ENCODE data around the gene PLP2.
A peak's percentile ranks its signal among the peaks of the same experiment; 100 is the strongest.
"Not testable (repeated sequence)": the region's sequence is repeated elsewhere in the genome, so short reads cannot be mapped to it uniquely, and the experiment has no call there.

PLP2 gene, protein sequence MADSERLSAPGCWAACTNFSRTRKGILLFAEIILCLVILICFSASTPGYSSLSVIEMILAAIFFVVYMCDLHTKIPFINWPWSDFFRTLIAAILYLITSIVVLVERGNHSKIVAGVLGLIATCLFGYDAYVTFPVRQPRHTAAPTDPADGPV

DNA sequence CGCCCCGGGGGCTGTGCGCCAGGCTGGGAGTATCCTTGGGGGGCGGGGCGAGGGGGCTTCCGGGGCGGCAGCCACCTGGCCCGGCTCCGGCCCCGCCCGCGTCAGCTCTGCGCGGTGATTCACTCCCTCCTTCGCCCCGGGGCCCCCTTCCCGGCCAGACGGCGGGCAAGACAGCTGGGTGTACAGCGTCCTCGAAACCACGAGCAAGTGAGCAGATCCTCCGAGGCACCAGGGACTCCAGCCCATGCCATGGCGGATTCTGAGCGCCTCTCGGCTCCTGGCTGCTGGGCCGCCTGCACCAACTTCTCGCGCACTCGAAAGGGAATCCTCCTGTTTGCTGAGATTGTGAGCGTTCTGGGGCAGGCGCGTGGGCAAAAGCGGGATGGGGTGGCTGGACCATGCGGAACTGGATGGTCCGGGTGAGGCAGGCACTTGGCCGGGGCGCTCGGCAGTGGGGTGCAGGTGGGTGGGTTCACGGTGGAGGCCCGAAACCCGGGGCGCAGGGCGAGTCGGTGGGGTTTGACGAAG lies at the start of gene PLP2:
PLP2 (plus strand) TSS at position 147 of the 528 bp plus-strand sequence; CDS start at position 250, 103 bp downstream.
- DNase-seq, result peak; percentile 69 to 72

DNA sequence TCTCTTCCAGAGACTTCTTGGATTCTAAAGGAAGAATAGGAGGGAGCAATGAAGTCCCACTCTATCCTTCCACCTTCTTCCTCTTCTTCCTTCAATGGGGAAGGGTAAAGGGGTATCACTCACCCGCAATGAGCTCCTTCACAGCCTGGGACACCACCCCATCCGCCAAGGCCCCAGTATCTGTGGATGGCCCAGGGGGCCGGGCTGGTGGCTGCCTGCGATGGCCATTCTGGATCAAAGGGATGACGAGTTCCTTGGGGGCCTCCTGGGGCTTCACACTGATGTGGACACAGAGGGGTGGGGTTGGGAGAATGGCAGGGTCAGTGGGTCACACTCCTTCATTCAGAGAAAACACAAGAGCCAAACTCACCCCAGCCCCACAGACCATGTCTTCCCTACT lies 49.2 kb upstream of the PLP2 start:
- no peak for DNase-seq

DNA sequence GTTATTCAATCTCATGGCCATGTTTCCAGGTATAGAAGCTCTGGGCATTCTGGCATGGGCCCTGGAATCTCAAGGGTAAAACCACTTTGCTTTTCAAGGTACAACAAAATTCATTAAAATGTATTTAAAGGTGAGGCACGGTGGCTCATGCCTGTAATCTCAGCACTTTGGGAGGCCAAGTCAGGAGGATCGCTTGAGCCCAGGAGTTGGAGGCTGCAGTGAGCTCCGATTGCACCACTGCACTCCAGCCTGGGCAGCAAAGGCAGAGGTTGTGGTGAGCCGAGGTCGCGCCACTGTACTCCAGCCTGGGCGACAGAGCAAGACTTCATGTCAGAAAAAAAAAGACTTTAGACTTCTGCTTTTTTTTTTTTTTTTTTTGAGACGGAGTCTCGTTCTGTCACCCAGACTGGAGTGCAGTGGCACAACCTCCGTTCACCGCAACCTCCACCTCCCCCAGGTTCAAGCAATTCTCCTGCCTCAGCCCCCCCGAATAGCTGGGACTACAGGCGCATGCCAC lies 43.9 kb upstream of the PLP2 start:
- peak in 1 of 2 donors; percentile 13 for DNase-seq

DNA sequence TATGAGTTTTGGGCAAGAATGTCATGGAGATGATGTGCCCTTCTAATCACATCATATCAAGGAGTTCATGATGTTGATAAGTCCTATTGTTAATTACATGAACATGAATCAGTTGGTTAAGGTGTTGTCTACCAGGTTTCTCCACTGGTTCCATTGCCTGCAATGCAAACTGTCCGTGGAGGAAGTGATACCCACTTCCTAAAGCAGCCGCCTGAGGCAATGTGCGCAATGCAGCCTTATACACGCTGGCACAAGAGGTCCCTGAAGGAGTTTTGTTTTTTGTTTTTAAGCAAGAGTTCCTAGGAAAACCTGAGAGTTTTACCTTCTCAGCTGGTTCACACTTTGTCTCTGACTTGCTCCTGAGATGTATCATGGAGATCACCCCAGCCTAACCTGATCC lies 42.3 kb upstream of the PLP2 start:
- peak in 1 of 2 donors; percentile 7 for DNase-seq

DNA sequence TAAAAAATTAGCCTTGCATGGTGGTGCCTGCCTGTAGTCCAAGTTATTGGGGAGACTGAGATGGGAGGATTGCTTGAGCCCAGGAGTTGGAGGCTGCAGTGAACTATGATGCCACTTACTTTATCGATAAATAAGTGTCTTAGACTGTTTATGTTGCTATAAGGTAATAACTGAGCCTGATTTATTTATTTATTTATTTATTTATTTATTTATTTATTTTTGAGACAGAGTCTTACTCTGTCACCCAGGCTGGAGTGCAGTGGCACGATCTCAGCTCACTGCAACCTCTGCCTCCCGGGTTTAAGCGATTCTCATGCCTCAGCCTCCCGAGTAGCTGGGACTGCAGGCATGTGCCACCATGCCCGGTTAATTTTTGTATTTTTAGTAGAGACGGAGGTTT lies 39.4 kb upstream of the PLP2 start:
- not testable (repeated sequence) for DNase-seq

DNA sequence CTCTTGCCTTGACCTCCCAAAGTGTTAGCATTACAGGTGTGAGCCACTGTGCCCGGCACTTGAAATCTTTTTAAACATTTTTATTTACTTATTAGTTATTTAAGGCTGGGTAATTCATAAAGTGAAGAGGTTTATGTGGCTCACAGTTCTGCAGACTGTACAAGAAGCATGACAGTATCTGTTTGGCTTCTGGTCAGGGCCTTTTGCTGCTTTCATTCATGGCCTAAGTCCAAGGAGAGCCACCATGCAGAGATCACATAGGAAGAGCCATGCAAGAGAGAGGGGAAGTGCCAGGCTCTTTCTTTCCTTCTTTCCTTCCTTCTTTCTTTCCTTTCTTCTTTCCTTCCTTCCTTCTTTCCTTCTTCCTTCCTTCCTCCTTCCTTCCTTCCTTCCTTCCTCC lies 37.9 kb upstream of the PLP2 start:
- no peak for DNase-seq

DNA sequence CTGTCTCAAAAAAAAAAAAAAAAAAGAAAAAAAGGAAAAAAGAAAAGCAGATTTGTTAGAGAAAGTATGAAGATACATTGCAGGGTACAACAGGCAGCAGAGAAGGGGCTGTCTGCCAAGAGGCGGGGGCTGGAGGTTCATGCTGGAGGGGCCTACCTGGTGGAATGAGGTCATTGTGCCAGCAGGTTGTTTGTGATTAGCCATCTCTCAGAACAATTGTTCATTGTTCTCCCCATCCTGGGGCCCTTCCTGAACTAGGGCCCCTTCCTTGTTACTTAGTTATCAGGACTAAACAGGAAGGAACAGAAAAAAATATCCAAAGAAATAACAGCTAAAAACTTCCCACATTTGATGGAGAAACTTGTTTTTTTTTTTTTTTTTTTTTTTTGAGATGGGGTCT lies 34.2 kb upstream of the PLP2 start:
- no peak for DNase-seq

DNA sequence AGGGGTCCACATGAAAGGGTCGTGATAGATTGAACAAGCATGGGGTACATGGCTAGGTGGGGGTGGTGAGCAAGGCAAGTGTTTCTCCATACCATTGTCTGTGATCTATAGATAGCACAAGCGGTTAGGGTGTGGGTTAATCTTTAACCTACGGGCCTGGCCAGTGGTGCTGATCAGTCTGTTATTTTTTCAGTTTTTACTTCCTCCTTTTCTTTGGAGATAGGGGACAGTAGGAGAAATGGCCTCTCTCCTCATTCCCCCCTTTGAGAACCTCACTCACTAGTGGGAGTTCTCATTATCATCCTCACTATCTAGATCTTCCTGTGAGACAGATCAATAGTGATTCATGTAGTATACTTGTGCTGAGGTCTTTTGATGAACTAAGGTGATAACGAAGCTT lies 32.0 kb upstream of the PLP2 start:
- DNase-seq, result no peak

DNA sequence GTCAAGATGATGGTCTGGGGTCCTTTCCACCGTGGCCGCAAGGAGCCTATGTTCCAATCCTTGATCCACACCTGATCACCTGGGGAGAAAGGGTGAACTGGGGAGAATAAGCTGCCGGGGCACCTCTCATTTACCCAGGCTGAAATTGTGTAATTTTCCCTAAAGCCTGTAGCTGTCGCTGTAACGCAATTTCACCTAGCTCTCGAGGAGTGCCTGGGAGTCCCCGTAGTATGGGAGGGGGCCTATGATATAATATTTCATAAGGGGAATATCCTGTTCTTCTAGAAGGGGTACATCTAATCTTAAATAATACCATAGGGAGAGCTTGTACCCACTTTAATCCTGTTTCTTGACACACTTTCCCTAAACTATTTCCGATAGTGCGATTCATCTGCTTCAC lies 29.4 kb upstream of the PLP2 start:
- DNase-seq, result peak in 1 of 2 donors; percentile 15

DNA sequence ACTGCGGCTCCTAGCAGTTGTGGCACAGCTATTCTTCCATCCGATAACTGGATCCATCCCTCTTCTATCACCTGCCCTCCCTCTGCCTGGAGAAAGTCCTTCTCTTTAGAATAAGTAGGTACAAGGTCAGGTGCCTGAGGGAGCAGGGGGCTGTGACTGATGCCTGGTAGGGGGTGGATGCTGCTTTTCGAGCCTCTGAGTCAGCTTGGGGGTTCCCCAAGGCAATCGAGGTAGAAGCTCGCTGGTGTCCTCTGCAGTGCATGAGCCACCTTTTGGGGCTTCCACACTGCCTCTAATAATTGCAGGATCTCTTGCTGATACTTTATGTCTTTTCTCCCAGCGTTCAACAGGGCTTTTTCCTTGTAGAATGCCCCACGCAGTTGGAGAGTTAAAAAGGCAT lies 28.5 kb upstream of the PLP2 start:
- DNase-seq, result not testable (repeated sequence)

DNA sequence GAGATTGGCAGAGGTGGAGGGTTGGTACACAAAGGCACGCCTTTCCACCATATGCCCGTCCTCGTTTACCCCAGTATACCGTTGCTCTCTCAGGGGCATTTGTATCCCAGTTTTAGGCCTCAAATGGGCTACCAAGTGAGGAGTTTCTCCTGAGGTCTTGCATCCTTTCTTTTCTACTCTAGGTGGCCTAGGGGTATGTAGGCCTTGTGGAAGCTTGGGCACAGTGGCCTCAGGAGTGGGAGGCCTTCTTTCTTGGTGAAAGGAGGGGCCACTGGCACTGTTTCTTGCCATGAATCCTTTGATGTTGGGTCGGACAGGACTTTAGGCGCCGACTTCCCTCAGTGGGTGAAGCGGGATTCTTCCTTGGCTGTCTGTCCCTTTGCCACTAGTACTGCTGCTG lies 24.4 kb upstream of the PLP2 start:
- no peak for DNase-seq

DNA sequence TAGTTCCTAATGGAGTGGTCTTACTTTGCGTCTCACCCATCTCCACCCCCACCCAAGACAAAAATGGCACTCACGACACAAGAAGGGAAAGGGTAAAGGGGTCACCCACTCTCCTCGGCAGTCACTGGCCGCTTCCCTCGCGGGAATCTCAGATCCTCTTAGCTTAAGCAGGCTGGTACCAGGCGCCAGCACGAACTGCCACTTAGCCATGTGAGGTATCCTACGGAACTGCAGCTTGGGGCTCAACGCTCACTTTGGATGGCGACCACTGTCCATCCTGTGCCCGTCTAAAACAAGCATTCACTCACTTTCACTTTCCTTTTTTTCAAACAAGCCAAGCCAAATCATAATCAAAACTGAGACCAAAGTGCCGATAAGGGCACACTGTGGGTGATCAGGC lies 23.8 kb upstream of the PLP2 start:
- DNase-seq, result no peak

DNA sequence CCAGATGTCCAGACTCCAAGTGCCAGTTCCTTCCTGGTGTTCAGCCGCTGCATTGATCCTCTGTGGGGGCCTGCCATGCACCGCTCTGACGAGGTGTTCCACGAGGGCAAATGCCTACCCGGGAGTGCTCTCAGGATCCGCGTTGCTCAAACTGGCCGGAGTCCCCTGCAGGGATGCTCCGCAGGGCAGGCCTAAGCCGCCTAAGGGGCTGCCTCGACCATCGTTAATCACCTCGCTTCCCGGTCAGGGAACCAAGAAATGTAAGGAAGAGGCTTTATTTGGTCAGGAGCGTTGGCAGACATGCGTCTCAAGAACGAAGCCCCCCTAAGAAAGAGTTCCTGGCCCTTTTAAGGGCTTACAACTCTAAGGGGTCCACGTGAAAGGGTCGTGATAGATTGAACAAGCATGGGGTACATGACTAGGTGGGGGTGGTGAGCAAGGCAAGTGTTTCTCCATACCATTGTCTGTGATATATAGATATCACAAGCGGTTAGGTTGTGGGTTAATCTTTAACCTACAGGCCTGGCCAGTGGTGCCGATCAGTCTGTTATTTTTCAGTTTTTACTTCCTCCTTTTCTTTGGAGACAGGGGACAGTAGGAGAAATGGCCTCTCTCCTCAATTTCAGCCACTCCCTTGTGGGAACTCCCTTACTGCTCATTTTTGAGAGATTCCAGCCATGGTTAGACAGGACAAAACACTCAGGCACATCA lies 23.2 kb upstream of the PLP2 start:
- not testable (repeated sequence) for DNase-seq

DNA sequence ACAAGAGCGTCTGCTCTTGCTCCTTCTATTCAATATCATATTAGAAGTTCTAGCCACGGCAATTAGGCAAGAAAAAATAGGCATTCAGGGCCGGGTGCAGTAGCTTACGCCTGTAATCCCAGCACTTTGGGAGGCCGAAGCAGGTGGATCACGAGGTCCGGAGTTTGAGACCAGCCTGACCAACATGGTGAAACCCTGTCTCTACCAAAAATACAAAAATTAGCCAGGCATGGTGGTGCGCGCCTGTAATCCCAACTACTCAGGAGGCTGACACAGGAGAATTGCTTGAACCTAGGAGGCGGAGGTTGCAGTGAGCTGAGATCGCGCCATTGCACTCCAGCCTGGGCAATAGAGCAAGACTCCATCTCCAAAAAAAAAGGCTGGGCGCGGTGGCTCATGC lies 22.4 kb upstream of the PLP2 start:
- DNase-seq, result not testable (repeated sequence)

DNA sequence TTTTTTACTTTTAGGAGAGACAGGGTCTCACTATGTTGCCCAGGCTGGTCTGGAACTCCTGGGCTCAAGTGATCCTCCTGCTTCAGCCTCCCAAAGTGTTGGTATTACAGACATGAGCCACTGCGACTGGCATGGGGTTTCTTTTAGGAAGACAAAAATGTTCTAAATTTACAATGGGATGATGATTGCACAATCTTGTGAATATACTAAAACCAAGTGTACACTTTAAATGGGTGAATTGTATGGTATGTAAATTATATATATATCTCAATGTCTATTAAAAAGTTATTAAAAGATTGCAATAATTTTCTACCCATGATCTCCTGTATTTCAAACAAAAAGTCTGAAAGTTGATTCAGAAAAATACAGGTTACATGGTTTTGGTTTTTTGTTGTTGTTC lies 18.2 kb upstream of the PLP2 start:
- no peak for DNase-seq

DNA sequence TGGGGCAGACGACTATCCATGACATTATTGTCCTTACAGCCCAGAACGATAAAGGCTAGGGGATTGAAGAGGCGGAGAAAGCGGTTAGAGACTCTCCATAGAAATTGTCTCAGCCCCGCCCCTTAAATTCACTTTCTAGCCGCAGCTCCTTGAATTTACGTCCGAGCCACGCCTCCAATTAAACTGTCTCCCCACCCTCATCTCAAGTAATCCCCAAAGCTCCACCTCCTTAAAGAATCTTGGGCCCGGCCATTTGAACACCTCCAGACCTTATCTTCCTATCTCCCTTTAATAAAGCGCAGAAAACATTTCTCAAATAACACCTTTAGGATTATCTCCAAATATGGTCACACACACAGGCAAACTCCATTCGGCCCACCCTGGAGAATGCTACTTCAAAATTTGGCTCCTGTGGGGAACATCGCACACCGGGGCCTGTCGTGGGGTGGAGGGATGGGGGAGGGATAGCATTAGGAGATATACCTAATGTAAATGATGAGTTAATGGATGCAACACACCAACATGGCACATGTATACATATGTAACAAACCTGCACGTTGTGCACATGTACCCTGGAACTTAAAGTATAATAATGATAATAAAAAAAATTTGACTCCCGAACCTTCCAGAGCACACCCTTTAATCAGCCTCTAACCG lies 16.3 kb upstream of the PLP2 start:
- peak; percentile 41 to 58 for DNase-seq

DNA sequence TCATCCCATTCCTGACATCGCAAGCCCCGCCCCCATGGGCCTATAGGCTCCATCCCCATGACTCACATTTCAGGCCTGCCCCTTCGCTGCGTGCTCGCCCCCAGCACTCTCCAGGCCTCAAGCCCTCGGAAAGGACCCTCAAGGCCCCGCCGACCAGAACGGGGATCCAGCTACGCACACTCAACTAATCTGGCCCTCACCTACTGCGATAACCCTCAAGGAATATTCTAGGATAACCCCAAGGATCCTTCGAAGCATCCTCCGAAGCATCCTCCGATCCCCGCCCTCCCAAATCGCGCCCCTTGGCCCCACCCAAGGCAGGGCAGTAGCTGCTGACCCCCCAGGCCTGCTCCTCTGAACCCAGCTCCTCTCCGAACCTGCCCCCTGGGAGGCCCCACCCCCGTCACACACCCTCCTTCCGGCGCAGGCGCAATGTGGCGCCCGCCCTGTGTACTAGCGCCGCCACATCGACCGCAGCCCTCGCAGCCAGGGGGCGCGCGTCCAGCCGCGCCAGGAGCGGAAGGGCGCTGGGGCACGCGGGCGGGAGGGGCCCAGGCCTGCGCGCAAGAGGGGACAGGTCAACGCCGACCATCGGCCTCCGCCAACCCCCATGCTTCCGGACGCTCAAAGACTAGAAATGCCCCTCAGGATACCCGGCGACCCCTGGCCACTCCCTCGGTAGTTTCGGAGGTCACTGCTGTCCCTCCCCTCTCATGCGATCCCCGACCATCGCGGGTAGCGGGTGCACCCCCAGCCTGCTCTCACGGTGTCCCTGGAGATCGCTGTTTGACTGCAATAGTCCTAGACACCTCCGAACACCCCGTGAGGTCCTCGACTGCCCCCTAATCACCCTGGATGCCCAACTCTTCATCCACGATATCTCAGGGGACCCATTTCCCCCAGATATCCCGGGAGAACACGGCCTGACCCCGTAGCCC lies 15.5 kb upstream of the PLP2 start:
- DNase-seq, result peak; percentile 89

DNA sequence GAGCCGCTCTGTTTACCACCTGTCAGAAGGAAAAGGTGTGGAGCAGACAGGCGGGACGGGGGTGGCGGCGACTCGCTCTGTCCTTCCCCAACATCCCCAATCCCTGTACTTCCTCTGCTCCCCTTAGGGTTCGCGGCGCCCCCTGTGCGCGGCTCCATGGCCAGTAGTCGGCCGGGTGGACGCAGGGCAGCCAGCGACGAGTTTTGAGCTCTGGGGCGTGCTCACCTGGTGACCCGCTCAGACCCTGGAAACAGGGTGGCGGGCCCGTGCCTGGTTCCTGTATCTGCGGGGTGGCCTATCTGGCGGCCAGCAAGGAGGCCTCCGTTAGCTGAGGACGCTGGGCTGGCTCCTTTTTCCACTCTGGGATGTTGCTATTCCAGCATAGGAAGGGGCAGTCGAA lies 14.5 kb upstream of the PLP2 start:
- no peak for DNase-seq

DNA sequence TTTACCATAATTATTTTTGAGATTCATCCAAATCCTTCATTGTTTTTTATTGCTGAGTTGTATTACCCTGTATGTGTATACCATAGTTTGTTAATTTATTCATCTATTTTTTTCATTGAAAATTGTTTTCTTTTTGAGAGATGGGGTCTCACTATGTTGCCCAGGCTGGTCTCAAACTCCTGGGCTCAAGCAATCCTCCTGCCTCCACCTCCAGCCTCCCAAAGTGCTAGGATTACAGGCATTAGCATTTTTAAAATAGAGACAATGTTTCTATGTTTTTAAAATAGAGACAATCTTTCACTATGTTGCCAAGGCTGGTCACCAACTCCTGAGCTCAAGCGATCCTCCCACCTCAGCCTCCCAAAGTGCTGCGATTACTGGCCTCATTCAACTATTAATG lies 10.8 kb upstream of the PLP2 start:
- no peak for DNase-seq

DNA sequence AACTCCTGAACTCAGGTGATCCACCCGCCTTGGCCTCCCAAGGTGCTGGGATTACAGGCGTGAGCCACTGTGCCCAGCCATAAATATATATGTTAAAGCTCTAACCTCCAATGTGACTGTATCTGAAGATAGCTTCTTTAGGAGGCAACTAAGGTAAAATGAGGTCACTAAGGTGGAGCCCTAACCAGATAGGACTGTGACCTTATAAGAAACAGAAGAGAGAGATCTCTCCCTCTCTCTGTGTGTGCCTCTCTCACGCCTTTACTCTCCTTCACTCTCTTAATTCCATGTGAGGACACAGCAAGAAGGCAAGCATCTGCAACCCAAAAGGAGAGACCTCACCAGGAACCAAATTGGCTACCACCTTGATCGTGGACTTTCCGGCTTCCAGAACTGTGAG lies 10.1 kb upstream of the PLP2 start:
- no peak for DNase-seq

DNA sequence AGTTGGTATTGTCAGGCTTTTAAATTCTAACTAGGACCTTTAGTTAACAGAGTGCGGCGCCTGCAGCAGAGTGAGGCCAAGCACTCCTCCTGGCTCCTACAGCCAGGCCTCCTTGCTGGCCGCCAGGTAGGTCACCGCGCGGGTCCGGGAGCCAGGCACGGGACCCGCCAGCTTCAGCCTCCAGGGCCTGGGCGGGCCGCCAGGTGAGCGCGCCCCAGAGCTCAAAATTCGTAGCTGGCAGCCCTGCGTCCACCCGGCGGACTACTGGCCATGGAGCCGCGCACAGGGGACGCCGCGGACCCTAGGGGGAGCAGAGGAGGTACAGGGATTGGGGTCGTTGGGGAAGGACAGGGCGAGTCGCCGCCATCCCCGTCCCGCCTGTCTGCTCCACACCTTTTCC lies 9.1 kb upstream of the PLP2 start, which contains the start of gene MAGIX:
MAGIX (plus strand) TSS at position 139 of the 400 bp plus-strand sequence; CDS start at position 271, 132 bp downstream.
- DNase-seq, result no peak
